NB4 (cell line): Measurements from ENCODE around the gene DNAJC12.

Experiments
- POLR2A ChIP-seq: IDR thresholded peaks from 2 replicates; pipeline ENCODE4 v1.6.1; 2011; ENCODE audit warnings: mild to moderate bottlenecking; ENCODE audit not compliant: insufficient read length; ENCODE audit errors: extremely low read depth
- TF ChIP-seq, protein P1 (sequence below): IDR thresholded peaks from one replicate; pipeline ENCODE4 v1.5.1; 2012; ENCODE audit warnings: low read depth, low read length

DNA sequence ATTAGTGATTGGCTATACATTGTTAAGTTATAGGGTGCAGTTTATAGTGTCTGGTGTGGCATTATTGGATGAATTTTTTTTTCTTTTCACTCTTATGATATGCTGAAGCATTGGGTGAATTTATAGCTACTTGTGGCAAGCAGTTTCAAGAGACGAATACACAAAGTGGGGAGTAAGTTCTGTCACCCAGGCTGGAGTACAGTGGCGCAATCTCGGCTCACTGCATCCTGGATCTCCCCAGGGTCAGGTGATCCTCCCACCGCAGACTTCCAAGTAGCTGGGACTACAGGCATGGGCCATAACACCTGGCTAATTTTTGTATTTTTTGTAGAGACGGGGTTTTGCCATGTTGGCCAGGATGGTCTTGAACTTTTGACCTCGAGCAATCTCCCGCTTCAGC lies 40.1 kb upstream of the DNAJC12 start:
- no peak for TF ChIP-seq POLR2A
- TF ChIP-seq, protein P1, sequence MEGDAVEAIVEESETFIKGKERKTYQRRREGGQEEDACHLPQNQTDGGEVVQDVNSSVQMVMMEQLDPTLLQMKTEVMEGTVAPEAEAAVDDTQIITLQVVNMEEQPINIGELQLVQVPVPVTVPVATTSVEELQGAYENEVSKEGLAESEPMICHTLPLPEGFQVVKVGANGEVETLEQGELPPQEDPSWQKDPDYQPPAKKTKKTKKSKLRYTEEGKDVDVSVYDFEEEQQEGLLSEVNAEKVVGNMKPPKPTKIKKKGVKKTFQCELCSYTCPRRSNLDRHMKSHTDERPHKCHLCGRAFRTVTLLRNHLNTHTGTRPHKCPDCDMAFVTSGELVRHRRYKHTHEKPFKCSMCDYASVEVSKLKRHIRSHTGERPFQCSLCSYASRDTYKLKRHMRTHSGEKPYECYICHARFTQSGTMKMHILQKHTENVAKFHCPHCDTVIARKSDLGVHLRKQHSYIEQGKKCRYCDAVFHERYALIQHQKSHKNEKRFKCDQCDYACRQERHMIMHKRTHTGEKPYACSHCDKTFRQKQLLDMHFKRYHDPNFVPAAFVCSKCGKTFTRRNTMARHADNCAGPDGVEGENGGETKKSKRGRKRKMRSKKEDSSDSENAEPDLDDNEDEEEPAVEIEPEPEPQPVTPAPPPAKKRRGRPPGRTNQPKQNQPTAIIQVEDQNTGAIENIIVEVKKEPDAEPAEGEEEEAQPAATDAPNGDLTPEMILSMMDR: no peak
